ENCODE data around the gene MSMB. TPM values are rescaled to one million over a fixed set of nuclear protein-coding genes. Genes with fewer than 3 reads are reported as not detected.

Gene MSMB
- total RNA-seq, 1 experiment from 2014 or later: not detected

GRCh38 chr10:46068117-46068516 is 22.0 kb upstream of the MSMB start:
- ChIA-PET CTCF (no interaction called here), POLR2A (ENCODE audit: low non-redundant PET) (no interaction called here)
- Histone ChIP-seq H3K27me3 (replicated peaks; ENCODE audit: insufficient read depth, low read depth, low read length, poor library complexity) (no peaks in the 10 kb centered on the region), H3K36me3 (ENCODE audit: insufficient read depth, low read length, poor library complexity, severe bottlenecking) (no peaks in the 10 kb centered on the region), H3K4me3 (ENCODE audit: low read depth, low read length, poor library complexity, severe bottlenecking) (no peak overlapping the region), H3K4me1 (ENCODE audit: insufficient read depth, low read length, poor library complexity, severe bottlenecking) (no peaks in the 10 kb centered on the region), H3K27ac (ENCODE audit: low read depth, low read length, poor library complexity, severe bottlenecking) (no peak overlapping the region), H3K9me3 (ENCODE audit: low read depth, low read length, poor library complexity, severe bottlenecking) (no peaks in the 10 kb centered on the region)
- no peak for DNase-seq (ENCODE audit: low spot score)
- no TSS peak for BruUV-seq (replicated peaks)
- no peak for TF ChIP-seq CTCF (conservative IDR thresholded peaks at IDR 0.05; ENCODE audit: low read depth, low read length)
- TF ChIP-seq EZH2 (IDR thresholded peaks at IDR 0.05; ENCODE audit: borderline replicate concordance, low read depth, low read length, poor library complexity, severe bottlenecking): no peak
- intact Hi-C loops (cut with micrococcal nuclease; ENCODE audit: unreplicated experiment): no loop called here

GRCh38 chr10:46064269-46064817 is 18.3 kb upstream of the MSMB start:
- Histone ChIP-seq H3K36me3 (ENCODE audit: insufficient read depth, low read length, poor library complexity, severe bottlenecking) (no peaks in the 10 kb centered on the region), H3K27me3 (replicated peaks; ENCODE audit: insufficient read depth, low read depth, low read length, poor library complexity) (peaks cover 7% of the 10 kb centered on the region), H3K4me1 (ENCODE audit: insufficient read depth, low read length, poor library complexity, severe bottlenecking) (no peaks in the 10 kb centered on the region), H3K9me3 (ENCODE audit: low read depth, low read length, poor library complexity, severe bottlenecking) (no peaks in the 10 kb centered on the region), H3K4me3 (ENCODE audit: low read depth, low read length, poor library complexity, severe bottlenecking) (no peak overlapping the region), H3K27ac (ENCODE audit: low read depth, low read length, poor library complexity, severe bottlenecking) (no peak overlapping the region)
- no peak for TF ChIP-seq EZH2 (IDR thresholded peaks at IDR 0.05; ENCODE audit: borderline replicate concordance, low read depth, low read length, poor library complexity, severe bottlenecking)
- no peak for TF ChIP-seq CTCF (conservative IDR thresholded peaks at IDR 0.05; ENCODE audit: low read depth, low read length)
- ChIA-PET POLR2A (ENCODE audit: low non-redundant PET) (no interaction called here), CTCF (no interaction called here)
- no TSS peak for BruUV-seq (replicated peaks)
- intact Hi-C loops (cut with micrococcal nuclease; ENCODE audit: unreplicated experiment): no loop called here
- no peak for DNase-seq (ENCODE audit: low spot score)

- H3K27me3 ChIP-seq (replicated peaks; ENCODE audit: insufficient read depth, low read depth, low read length, poor library complexity): peaks cover 7% of the 10 kb centered on the region
- intact Hi-C loops (cut with micrococcal nuclease; ENCODE audit: unreplicated experiment): no loop called here
- DNase-seq (ENCODE audit: low spot score): no peak
- H3K4me1 ChIP-seq (ENCODE audit: insufficient read depth, low read length, poor library complexity, severe bottlenecking): no peaks in the 10 kb centered on the region
- POLR2A ChIA-PET (ENCODE audit: low non-redundant PET): no interaction called here
- BruUV-seq (replicated peaks): no TSS peak
- no peak overlapping the region for H3K27ac ChIP-seq (ENCODE audit: low read depth, low read length, poor library complexity, severe bottlenecking)
- CTCF ChIA-PET: no interaction called here
- TF ChIP-seq EZH2 (IDR thresholded peaks at IDR 0.05; ENCODE audit: borderline replicate concordance, low read depth, low read length, poor library complexity, severe bottlenecking) (no peak), CTCF (conservative IDR thresholded peaks at IDR 0.05; ENCODE audit: low read depth, low read length) (no peak)
- no peaks in the 10 kb centered on the region for H3K9me3 ChIP-seq (ENCODE audit: low read depth, low read length, poor library complexity, severe bottlenecking)
- no peak overlapping the region for H3K4me3 ChIP-seq (ENCODE audit: low read depth, low read length, poor library complexity, severe bottlenecking)
- H3K36me3 ChIP-seq (ENCODE audit: insufficient read depth, low read length, poor library complexity, severe bottlenecking): no peaks in the 10 kb centered on the region
Observed at GRCh38 chr10:46062723-46063428, 16.8 kb upstream of the MSMB start.

Measured in A673 (cell line).